Islet of Langerhans (tissue), 1 donor: ENCODE data around the gene CD226.
A peak's percentile ranks its signal among the peaks of the same experiment; 100 is the strongest.

Experiments
- FAIRE-seq: peaks from one replicate; lab custom pipeline; 2011; peaks lifted over from hg19 to GRCh38; lab: Jason Lieb, UNC

CD226 gene

DNA sequence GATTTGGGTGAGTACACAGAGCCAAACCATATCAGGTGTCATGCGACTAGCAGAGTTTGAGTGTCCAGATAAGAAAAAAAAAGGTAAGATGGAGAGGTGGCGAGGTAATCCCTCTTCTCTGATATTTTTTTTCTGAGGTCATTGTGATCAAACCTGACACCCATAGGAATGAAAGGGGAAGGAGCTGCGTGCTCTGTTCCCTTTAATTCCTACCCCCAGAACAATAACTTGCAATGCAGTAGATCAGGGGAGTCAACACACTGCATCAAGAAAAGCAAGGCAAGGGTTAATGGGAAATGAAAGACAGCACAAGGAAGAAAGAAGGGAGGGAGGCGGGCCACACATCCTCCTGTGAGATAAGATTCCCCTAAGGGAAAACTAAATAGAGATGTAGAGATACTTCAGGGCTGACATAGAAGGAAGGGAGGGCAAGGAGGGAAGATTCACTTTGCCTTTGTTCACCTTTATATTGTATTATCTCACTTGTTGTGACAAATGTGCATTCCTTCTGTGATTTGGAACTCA lies 132.8 kb downstream of the CD226 start:
- FAIRE-seq = no peak

DNA sequence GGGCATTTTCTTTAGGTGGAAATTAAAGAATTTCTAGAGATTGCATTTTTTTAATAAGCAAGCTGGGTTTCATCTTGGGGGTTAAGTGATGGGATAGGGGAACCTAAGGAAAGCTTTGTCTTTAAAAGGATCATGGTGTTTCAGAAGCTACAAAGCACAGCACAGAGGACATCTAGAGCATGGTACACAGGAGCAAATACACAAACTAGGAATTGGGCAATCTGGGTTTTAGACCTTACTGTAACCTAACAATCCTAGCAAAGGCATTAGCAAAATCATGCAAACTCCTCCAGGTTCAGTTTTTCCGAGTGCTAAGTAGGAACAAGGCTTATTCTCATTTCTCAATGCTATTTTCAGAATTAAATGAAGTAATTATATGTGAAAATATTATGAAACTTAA lies 134.1 kb downstream of the CD226 start:
- FAIRE-seq = no peak

DNA sequence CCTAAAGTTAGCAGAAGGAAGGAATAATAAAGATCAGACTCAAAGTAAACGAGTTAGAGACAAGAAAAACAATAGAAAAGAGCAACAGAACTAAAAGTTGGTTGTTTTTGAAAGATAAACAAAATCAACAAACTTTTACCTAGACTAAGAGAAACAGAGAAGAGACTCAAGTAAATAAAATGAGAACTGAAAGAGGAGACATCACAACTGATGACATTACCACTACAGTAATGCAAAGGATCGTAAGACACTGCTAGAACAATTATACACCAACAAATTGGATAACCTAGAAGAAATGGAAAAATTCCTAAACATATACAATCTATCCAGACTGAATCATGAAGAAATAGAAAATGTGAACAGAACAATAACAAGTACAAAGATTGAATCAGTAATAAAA lies 139.3 kb downstream of the CD226 start:
- no peak for FAIRE-seq

DNA sequence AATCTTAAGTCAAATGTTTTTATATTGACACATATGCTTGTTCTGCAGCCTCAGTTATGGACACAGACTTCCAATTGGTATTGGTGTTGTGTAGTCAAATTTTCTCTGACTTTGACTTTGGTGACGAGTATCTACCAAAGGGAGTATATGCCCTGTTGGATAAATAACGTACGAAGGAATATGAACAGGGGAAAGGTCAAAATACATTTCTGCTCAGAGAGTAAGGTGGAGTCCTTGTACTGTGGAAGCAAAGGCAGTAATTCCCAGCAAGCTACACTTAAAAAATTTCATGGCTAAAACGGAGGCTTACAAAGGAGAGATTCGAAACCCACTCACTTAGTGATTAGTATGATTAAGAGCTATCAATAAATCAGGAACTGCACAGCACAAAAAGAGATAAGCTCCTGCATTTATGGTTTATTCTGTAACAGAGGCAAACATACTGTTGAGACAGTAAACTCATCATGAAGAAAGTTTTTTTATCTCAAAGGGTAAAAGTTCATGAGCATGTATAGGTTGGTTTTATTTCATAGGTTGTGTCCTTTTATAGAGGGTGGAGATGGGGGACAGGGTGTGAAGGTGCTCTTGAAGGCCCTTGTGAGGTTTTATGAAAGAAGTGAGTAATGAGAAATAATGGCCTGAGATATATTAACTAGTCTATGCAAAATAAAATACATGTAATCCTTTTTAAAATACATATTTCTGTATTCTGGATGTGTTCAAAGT lies 142.7 kb downstream of the CD226 start:
- FAIRE-seq = peak; percentile 21
